GM19025 (cell line): ENCODE results near the gene CGB3.
"Not testable (repeated sequence)": the region's sequence is repeated elsewhere in the genome, so short reads cannot be mapped to it uniquely, and the experiment has no call there.

Source experiments
- ATAC-seq: cut with Tn5 transposase; IDR thresholded peaks from one replicate; pipeline ENCODE4 v1.9.1; 2021; ENCODE audit warnings: mild to moderate bottlenecking, low read depth, moderate library complexity; ENCODE audit not compliant: unreplicated experiment

The CGB3 gene

GRCh38 chr19:49024233-49024632 is at the start of gene CGB3:
CGB3 (minus strand) TSS chr19:49024333; CDS start chr19:49023971, 362 bp downstream.
- ATAC-seq: not testable (repeated sequence)

- no peak for ATAC-seq
Measured at GRCh38 chr19:49071860-49072547, 47.9 kb upstream of the CGB3 start.

- no peak for ATAC-seq
Measured at GRCh38 chr19:49070416-49070815, 46.3 kb upstream of the CGB3 start.

GRCh38 chr19:49069026-49069425 is 44.9 kb upstream of the CGB3 start:
- no peak for ATAC-seq

- ATAC-seq: no peak
Measured at GRCh38 chr19:49067554-49067953, 43.4 kb upstream of the CGB3 start.

- ATAC-seq: no peak
Measured at GRCh38 chr19:49065905-49066512, 41.9 kb upstream of the CGB3 start.

GRCh38 chr19:49064768-49065611 is 40.9 kb upstream of the CGB3 start, which contains the start of gene NTF4:
NTF4 (minus strand) TSS chr19:49064818; CDS start chr19:49061997, 2,821 bp downstream.
- no peak for ATAC-seq

GRCh38 chr19:49064029-49064629 is 40.0 kb upstream of the CGB3 start:
- ATAC-seq: no peak

- no peak for ATAC-seq
Measured at GRCh38 chr19:49061445-49061844, 37.3 kb upstream of the CGB3 start.

- ATAC-seq: no peak
Measured at GRCh38 chr19:49061000-49061399, 36.9 kb upstream of the CGB3 start.

GRCh38 chr19:49059053-49059452 is 34.9 kb upstream of the CGB3 start:
- no peak for ATAC-seq

GRCh38 chr19:49058562-49058961 is 34.4 kb upstream of the CGB3 start:
- ATAC-seq: no peak

- ATAC-seq: no peak
Measured at GRCh38 chr19:49057636-49058234, 33.6 kb upstream of the CGB3 start, which contains the start of gene CGB7. CGB7 (minus strand) TSS chr19:49057749; CDS start chr19:49055375, 2,374 bp downstream.

GRCh38 chr19:49056902-49057596 is 32.9 kb upstream of the CGB3 start:
- not testable (repeated sequence) for ATAC-seq

- no peak for ATAC-seq
Measured at GRCh38 chr19:49056101-49056901, 32.2 kb upstream of the CGB3 start.

- not testable (repeated sequence) for ATAC-seq
Measured at GRCh38 chr19:49050376-49051033, 26.4 kb upstream of the CGB3 start.

GRCh38 chr19:49049834-49050233 is 25.7 kb upstream of the CGB3 start:
- ATAC-seq: not testable (repeated sequence)

- not testable (repeated sequence) for ATAC-seq
Measured at GRCh38 chr19:49049011-49049410, 24.9 kb upstream of the CGB3 start, which contains the start of gene CGB8. CGB8 (minus strand) TSS chr19:49049111; CDS start chr19:49048739, 372 bp downstream.
